Neural crest cell (in vitro differentiated cells): Measurements from ENCODE around the gene LRPAP1. TPM values are rescaled to one million over a fixed set of nuclear protein-coding genes. Genes with fewer than 3 reads are reported as not detected.

ENCODE experiments used
- DNase-seq: peaks from one replicate; pipeline ENCODE4 v3.0.0; 2021; ENCODE audit warnings: low read depth, mixed read lengths, low spot score
- H3K27ac Mint-ChIP-seq: one replicate; pipeline ENCODE4 v1.8.0; 2021; ENCODE audit warnings: mild to moderate bottlenecking, mixed read lengths; ENCODE audit not compliant: unreplicated experiment
- H3K27me3 Mint-ChIP-seq: 2 replicates; pipeline ENCODE4 v1.8.0; 2021; ENCODE audit warnings: low read depth, mild to moderate bottlenecking, mixed read lengths
- H3K36me3 Mint-ChIP-seq: 2 replicates; pipeline ENCODE4 v1.8.0; 2021; ENCODE audit warnings: low read depth, mild to moderate bottlenecking, mixed read lengths
- H3K4me1 Mint-ChIP-seq: 2 replicates; pipeline ENCODE4 v1.8.0; 2021; ENCODE audit warnings: mixed read lengths
- H3K4me3 Mint-ChIP-seq: one replicate; pipeline ENCODE4 v1.8.0; 2021; ENCODE audit warnings: mild to moderate bottlenecking, mixed read lengths
- H3K9me3 Mint-ChIP-seq: 2 replicates; pipeline ENCODE4 v1.8.0; 2021; ENCODE audit warnings: mixed read lengths
- CTCF ChIP-seq: fragments of 200-600 bp; sonication (generic); conservative IDR thresholded peaks from 2 replicates; pipeline ENCODE4 v1.5.0; 2021; ENCODE audit warnings: antibody characterized with exemption, mild to moderate bottlenecking
- total RNA-seq: library from RNA; stranded (reverse); gene quantifications from 2 replicates; pipeline ENCODE4 v1.2.1, GENCODE V29; 2021

Gene LRPAP1
- total RNA-seq, 1 donor from 2014 or later = 116 TPM

- H3K9me3 Mint-ChIP-seq = no peaks in the 10 kb centered on the region
- H3K27ac Mint-ChIP-seq = no peak overlapping the region
- peaks cover 4% of the 10 kb centered on the region for H3K4me1 Mint-ChIP-seq
- no peak overlapping the region for H3K4me3 Mint-ChIP-seq
- no peaks in the 10 kb centered on the region for H3K27me3 Mint-ChIP-seq
- TF ChIP-seq CTCF = no peak
- H3K36me3 Mint-ChIP-seq = peaks cover 2% of the 10 kb centered on the region
- no peak for DNase-seq
Measured at GRCh38 chr4:3501825-3502425, 30.3 kb downstream of the LRPAP1 start.

- Mint-ChIP-seq H3K27me3 (no peaks in the 10 kb centered on the region), H3K4me1 (peaks cover 4% of the 10 kb centered on the region), H3K9me3 (no peaks in the 10 kb centered on the region), H3K36me3 (no peaks in the 10 kb centered on the region), H3K4me3 (no peak overlapping the region), H3K27ac (no peak overlapping the region)
- TF ChIP-seq CTCF = no peak
- no peak for DNase-seq
Measured at GRCh38 chr4:3501126-3501824, 30.9 kb downstream of the LRPAP1 start.

GRCh38 chr4:3500634-3501101 is 31.6 kb downstream of the LRPAP1 start:
- DNase-seq = no peak
- no peak for TF ChIP-seq CTCF
- Mint-ChIP-seq H3K27me3 (no peaks in the 10 kb centered on the region), H3K9me3 (no peaks in the 10 kb centered on the region), H3K4me1 (peaks cover 4% of the 10 kb centered on the region), H3K36me3 (no peaks in the 10 kb centered on the region), H3K4me3 (no peak overlapping the region), H3K27ac (no peak overlapping the region)

DNA sequence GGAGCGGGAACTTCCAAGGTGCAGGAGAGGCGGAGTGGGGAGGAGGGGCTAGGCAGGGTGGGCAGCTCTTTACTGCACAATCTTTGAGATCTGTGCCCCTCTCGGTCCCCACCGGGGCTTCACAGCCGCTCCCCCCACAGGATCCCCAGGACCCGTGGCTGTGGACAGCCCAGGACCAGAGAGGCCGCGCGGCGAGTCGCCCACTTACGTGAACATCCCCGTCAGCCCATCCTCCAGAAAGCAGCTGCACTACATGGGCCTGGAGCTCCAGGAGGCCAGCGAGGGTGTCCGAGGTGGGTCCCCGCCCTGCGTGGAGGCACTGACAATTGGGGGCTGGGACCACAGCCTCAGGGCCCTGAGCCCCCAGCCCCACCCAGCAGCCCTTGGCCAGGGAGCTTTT is 32.1 kb downstream of the LRPAP1 start:
- Mint-ChIP-seq H3K27ac (no peak overlapping the region), H3K4me1 (peaks cover 4% of the 10 kb centered on the region), H3K9me3 (no peaks in the 10 kb centered on the region), H3K27me3 (no peaks in the 10 kb centered on the region), H3K4me3 (no peak overlapping the region), H3K36me3 (no peaks in the 10 kb centered on the region)
- no peak for DNase-seq
- TF ChIP-seq CTCF = no peak

DNA sequence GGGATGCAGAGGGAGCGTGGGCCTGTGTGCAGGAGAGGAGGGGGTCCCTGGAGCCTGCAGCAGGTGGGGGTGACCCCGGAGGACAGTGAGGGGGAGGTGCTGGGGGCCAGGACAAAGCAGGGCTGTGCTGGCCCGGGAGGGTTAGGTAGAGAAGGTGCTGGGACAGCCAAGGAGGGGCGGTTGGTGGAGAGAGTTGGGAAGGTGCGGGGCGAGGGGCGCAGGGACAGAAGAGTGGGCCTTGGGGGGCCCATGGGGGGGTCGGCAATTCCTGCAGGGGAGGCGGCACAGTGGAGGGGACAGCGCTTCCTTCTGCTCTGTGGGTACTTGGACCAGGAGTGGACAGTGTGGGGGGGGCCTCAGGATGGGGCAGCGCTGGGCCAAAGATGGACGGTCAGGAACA is 32.5 kb downstream of the LRPAP1 start:
- no peak for TF ChIP-seq CTCF
- no peak for DNase-seq
- H3K27me3 Mint-ChIP-seq = no peaks in the 10 kb centered on the region
- no peak overlapping the region for H3K27ac Mint-ChIP-seq
- no peaks in the 10 kb centered on the region for H3K9me3 Mint-ChIP-seq
- H3K36me3 Mint-ChIP-seq = no peaks in the 10 kb centered on the region
- H3K4me1 Mint-ChIP-seq = peaks cover 4% of the 10 kb centered on the region
- H3K4me3 Mint-ChIP-seq = no peak overlapping the region
